Measurements from ENCODE around the gene TGFBR3L.
A peak's percentile ranks its signal among the peaks of the same experiment; 100 is the strongest.
"Not testable (repeated sequence)": the region's sequence is repeated elsewhere in the genome, so short reads cannot be mapped to it uniquely, and the experiment has no call there.

The TGFBR3L gene

DNA sequence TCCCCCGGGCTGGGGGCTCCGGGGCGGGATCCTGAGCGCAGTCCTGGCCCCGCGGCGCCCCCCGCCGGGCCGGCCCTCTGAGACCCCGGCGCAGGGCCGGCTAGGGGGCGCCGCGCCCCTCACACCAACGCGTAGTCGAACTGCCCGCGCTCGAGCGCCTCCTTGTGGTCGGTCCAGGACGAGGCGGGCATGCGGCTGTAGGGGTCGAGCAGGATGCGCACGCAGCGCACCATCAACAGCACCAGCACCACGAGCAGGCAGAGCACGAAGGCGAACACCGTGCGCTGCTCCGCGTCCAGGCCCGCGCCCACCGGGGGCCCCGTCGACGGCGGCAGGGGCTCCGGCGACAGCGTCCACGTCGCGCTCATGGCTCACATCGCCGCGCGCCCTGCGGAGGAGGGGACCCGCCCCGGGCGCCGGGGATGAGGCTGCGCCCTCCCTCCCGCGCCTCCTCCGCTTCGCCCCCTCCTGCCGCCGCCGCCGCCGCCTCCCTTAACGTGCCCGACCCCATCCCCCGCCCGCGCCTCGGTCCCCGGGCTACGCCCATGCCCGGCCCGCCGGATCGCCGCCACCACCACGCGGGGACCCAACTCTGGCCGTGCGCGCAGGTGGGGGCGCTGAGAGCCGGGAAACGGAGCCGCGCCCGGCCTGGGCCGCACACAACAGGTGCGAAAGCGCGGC lies 10.7 kb downstream of the TGFBR3L start:
- TF ChIP-seq, protein P1, sequence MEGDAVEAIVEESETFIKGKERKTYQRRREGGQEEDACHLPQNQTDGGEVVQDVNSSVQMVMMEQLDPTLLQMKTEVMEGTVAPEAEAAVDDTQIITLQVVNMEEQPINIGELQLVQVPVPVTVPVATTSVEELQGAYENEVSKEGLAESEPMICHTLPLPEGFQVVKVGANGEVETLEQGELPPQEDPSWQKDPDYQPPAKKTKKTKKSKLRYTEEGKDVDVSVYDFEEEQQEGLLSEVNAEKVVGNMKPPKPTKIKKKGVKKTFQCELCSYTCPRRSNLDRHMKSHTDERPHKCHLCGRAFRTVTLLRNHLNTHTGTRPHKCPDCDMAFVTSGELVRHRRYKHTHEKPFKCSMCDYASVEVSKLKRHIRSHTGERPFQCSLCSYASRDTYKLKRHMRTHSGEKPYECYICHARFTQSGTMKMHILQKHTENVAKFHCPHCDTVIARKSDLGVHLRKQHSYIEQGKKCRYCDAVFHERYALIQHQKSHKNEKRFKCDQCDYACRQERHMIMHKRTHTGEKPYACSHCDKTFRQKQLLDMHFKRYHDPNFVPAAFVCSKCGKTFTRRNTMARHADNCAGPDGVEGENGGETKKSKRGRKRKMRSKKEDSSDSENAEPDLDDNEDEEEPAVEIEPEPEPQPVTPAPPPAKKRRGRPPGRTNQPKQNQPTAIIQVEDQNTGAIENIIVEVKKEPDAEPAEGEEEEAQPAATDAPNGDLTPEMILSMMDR (conservative IDR thresholded peaks at IDR 0.05): peak; percentile 80
- peak overlapping the region; percentile 35; the same call in 1 of the 2 replicates for H3K27ac ChIP-seq

DNA sequence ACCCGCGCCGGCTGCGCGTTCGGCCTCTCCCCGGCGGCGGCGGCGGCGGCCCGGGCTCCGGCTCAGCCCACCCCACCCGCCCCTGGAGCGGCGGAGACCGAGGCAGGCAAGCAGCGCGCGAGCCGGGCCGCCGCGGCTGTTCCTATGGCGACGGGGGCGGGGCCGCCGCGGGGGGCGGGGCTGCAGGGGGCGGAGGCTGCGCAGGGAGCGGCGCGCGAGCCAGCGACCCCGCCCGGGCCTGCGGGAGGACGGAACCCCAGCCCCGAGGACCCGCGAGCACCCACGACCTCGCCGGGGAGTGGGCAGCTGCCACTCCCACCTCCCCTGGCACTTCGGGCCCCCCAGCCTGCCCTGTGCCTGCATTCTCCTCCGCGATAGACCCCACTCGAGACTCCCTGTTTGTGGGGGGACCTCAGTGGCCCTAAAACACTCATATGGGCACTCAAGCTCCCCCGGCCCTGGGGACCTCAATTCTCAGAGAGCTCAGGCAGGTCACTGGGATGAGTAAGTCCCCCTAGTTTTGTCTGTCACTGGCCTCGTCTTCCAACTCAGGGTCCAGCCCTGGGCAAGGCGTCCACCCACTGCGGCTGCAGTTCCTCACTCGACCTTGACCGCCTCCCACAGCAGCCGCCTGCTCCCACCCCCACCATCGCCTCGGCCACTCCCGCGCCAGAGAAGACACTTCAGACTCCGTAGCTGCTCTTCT lies 11.5 kb downstream of the TGFBR3L start, which contains the start of gene CTXN1:
CTXN1 (minus strand) TSS at position 115 of the 706 bp plus-strand sequence. CDS start 597 bp downstream, outside the sequence.
- peak within 1 kb of the TSS; percentile 35; the same call in 1 of the 2 replicates for H3K27ac ChIP-seq
- TF ChIP-seq, protein P1 (conservative IDR thresholded peaks at IDR 0.05): no peak

DNA sequence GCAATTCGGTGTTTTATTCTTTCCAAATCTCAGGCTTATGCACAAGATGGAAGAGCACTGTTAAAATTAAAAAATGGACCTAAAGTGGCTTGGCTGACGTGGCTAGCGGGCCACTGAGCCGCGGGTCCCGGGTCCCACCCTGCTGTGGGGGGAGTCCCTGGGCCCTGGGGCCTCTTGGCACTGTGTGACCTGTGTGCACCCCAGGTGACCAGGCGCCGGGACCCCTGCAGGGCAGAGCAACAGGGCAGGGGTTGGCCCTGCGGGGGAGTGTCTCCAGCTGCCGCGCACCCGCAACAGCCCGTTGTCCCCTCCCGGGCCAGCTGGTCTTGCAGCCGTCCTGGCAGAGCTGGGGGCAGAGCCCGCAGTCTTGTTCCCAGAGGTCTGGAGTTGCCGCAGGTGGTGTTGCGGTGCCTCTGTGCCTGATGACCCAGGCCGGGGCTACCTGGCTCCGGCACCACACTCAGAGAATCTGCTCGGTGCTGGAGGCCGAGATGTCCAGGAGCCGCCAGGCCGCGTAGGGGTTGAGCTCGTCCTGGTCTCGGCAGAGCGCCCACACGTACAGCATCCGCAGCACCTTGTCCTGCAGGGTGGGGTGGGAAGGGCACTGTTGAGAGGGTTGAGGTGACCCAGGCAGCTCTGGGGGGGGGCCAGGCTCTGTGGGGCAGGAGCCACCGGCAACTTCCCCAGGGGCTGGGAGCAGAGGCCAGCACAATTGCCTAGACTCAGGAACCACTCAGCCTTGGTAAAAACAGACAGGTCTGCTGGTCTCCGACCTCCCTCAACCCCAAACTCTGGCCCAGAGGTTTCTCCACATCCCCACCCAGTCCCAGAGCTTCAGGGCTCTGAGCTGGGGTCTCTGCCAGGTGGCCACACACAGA lies 12.3 kb downstream of the TGFBR3L start:
- TF ChIP-seq, protein P1 (conservative IDR thresholded peaks at IDR 0.05): no peak
- H3K27ac ChIP-seq: no peak overlapping the region

DNA sequence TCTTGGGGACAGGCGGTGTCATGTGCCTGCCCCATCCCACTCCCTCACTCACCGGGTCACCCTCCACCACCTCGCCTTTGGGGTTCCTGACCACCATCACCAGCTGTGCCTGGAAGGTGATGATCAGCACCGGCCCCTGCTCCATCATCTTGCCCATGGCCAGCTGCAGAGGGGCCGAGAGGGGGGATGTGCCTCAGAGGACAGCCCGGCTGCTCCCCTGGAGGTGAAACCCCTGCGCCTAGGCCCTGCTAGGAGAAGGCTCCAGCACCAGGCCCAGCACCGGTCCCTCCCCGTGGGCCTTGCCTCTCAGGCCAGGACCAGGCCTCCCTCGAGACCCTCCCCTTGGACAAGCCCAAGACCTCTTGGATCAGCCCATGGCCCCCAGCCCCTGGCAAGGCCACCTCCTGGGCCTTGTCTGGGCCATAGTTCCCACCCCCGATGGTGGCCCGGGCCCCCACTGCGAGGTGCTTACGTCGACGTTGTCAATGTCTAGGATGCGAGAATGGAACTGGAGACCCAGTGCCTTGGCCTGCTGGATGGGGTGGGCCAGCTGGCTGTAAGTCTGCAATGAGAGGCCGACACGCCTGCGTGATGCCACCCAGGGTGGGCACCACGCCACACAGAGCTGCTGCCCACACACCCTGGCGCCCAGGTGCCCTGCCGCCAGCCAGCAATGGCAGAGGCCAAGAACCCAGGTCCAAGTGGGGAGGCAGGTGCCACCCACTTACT lies 13.1 kb downstream of the TGFBR3L start:
- peak overlapping the region; percentile 11; the same call in 1 of the 2 replicates for H3K27ac ChIP-seq
- TF ChIP-seq, protein P1 (conservative IDR thresholded peaks at IDR 0.05): no peak

DNA sequence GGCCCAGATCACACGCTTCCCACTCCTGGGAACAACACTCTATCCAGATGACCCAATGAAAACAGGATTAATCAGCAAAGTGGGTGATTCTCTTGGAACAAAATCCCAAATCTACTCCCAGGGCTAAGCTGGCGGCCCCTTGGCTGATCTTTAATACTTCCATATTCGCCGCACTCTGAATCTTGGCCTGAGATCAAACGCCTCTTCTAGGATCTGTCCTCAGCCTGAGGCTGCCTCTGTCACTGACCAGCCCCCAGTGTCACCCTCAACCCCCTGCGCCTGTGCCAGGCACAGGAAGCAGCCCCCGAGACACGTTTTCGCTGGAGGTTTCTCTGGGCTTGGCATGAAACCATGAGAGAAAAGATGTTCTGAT lies 13.7 kb downstream of the TGFBR3L start:
- peak overlapping the region; percentile 11; the same call in 1 of the 2 replicates for H3K27ac ChIP-seq
- TF ChIP-seq, protein P1 (conservative IDR thresholded peaks at IDR 0.05): no peak

DNA sequence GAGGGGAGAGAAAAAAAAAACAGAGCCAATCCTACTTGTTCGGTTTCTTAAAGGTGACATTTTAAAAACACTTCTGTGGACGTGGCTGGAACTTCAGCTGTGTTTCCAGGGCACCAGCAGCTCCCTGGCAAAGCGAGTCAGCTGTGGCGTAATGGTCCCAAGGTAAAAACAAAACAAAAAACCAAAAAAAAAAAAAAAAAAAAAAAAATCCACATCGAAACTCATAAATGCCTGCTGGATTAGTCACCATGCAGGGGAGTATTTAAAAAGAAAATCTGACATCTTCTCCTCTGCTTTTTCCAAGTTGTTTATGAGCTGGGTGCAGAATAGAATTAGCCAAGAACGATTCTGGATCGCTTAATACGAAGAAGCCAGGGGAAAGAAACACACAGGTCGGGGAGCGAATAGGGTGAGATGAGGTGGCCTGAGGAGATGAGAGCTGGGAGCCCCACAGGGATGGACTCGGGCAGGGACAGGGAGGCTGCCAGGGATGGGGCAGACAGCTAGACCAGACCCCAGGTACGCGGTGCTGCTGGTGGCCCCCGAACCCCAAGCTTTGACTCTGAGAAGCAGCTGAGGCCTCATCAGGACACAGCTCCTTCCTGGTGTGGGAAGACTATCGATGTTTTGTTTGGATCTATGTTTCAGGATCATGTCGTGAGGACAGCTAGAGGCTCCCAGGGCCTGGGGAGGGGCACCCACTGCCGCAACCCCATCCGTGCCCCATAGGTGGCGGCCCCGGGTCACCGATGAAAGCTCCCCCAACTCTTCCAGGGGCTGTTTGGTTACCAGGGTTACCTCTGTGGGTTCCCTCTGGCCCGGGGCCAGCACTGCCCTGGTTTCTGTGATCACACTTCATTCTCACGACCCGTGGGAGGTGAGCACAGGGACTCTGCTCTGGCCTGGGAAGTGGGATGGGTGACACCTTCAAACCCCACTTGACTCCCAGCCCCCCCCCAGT lies 14.4 kb downstream of the TGFBR3L start:
- TF ChIP-seq, protein P1 (conservative IDR thresholded peaks at IDR 0.05): peak; percentile 27; the same call in 1 of the 2 replicates
- no peak overlapping the region; the same call in 1 of the 2 replicates for H3K27ac ChIP-seq

DNA sequence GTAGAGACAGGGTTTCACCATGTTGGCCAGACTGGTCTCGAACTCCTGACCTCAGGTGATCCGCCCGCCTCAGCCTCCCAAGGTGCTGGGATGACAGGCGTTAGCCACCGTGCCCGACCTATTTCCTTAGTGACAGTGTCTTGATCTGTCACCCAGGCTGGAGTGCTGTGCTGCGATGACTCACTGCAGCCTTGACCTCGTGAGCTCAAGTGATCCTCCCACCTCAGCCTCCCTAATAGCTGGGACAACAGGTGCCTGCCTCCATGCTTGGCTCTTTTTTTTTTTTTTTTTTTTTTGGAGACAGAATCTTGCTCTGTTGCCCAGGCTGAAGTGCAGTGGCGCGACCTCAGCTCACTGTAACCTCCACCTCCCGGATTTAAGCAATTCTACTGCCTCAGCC lies 15.4 kb downstream of the TGFBR3L start:
- H3K27ac ChIP-seq: not testable (repeated sequence)
